Embryonic facial prominence (tissue), 1 donor: ENCODE measurements around the gene LRRC74B.
"Not testable (repeated sequence)": the region's sequence is repeated elsewhere in the genome, so short reads cannot be mapped to it uniquely, and the experiment has no call there.

Experiments
- DNase-seq: peaks from one replicate; pipeline ENCODE4 v3.0.0-alpha.2; 2016; ENCODE audit errors: extremely low spot score

LRRC74B gene

GRCh38 chr22:21075516-21076138 is 29.9 kb downstream of the LRRC74B start:
- no peak for DNase-seq

GRCh38 chr22:21076912-21077625 is 31.3 kb downstream of the LRRC74B start:
- DNase-seq, result no peak

GRCh38 chr22:21077884-21078508 is 32.2 kb downstream of the LRRC74B start:
- DNase-seq, result no peak

GRCh38 chr22:21078916-21079315 is 33.2 kb downstream of the LRRC74B start:
- DNase-seq, result no peak

GRCh38 chr22:21079493-21079892 is 33.7 kb downstream of the LRRC74B start:
- no peak for DNase-seq

- DNase-seq, result no peak
These were observed 34.8 kb downstream of the LRRC74B start for GRCh38 chr22:21080435-21081137.

GRCh38 chr22:21082248-21082647 is 36.5 kb downstream of the LRRC74B start:
- no peak for DNase-seq

- no peak for DNase-seq
These were observed 41.4 kb downstream of the LRRC74B start for GRCh38 chr22:21087119-21087518.

- not testable (repeated sequence) for DNase-seq
These were observed 42.2 kb downstream of the LRRC74B start for GRCh38 chr22:21087926-21088325.

GRCh38 chr22:21091220-21091619 is 45.5 kb downstream of the LRRC74B start:
- not testable (repeated sequence) for DNase-seq

GRCh38 chr22:21092797-21093554 is 47.2 kb downstream of the LRRC74B start:
- DNase-seq, result no peak

GRCh38 chr22:21093555-21094137 is 47.9 kb downstream of the LRRC74B start:
- DNase-seq, result not testable (repeated sequence)

- DNase-seq, result no peak
These were observed 49.4 kb downstream of the LRRC74B start for GRCh38 chr22:21094911-21095772.

- DNase-seq, result no peak
These were observed 50.0 kb downstream of the LRRC74B start for GRCh38 chr22:21095773-21096107.

- DNase-seq, result not testable (repeated sequence)
These were observed 51.1 kb downstream of the LRRC74B start for GRCh38 chr22:21096878-21097277.

- DNase-seq, result no peak
These were observed 52.4 kb downstream of the LRRC74B start for GRCh38 chr22:21098099-21098671.

GRCh38 chr22:21099578-21099977 is 53.8 kb downstream of the LRRC74B start:
- no peak for DNase-seq

GRCh38 chr22:21100149-21101032 is 54.6 kb downstream of the LRRC74B start:
- no peak for DNase-seq
